HG02852 (cell line): ENCODE results near the gene PCSK7.
"Not testable (repeated sequence)": the region's sequence is repeated elsewhere in the genome, so short reads cannot be mapped to it uniquely, and the experiment has no call there.

Source experiments
- ATAC-seq: cut with Tn5 transposase; IDR thresholded peaks from one replicate; pipeline ENCODE4 v1.9.1; 2021; ENCODE audit warnings: mild to moderate bottlenecking, moderate library complexity; ENCODE audit not compliant: unreplicated experiment

Gene PCSK7

DNA sequence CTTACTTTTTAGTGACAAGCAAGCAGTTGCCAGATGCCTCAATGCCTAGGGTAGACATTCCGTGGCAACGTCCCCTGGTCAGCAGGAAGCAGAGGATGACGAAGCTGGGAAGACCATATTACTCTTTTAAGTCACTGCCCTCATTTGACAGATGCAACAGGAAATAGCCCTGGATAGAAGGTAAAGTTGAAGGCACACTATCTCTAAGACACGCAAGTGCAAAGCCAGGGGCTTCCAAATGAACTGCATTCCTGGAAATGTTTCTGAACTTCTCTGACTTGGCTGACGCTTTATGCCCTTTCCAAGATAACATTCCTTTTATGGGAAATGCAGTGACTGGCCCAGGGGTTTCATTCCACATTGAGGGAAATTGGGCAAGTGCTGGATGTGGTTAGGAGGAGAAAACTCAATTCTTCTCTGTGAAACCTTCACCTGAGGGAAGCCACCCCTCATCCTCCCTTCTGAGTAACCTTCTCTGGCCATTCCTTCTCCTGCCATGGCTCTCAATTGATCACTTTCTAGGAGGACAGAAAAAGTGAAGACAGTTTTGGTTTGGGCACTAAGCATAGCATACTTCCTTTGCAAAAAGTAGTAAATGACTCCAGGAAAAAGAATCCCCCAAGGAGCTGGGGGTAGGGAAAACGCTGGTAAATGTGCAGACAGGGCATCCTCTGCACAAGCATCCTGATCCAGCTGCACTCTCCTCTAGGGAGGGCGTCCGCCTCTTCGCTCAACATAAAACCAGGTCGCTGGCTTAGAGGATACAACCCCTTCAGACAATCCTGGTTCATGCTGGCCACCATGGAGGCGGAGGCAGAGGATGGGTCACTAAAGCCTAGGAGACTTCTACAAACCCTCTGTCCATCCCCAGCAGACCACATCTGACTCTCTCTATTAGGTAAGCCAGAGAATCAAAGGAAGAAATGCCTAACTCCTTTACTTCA is 14.5 kb downstream of the PCSK7 start:
- ATAC-seq: no peak

DNA sequence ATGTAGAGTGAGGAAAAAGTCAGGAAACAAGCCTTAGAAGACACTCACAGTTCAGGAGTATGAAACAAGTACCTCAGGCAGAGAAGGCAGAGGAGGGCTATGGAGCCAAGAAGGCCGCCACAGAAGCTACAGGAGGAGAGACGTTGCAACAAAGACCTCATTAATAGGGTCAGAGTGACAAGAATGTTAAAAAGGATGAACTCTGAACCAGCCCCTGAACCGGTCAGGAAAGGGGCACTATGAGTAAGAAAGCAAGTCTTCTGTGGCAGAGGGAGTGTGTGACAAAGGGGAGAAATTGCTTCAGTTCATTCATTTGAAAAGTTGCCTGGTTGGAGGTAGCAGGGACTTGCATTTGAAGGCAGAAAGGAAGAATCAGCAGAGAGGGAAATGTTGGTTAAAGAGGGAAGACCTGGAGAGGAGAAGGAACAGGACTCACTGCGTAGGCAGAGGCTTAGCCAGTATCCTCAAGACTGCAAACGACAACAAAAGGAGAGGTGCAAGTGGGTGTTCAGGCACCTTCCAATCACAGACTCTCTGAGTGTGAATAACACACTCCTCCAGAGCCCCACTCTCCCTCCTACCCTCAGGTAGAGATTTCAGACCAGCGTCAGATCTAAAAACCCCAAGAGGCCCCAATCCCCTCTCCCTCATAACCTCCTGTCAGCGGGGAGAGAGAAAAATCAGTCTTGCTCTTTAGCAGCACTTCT is 17.3 kb downstream of the PCSK7 start:
- ATAC-seq: no peak

DNA sequence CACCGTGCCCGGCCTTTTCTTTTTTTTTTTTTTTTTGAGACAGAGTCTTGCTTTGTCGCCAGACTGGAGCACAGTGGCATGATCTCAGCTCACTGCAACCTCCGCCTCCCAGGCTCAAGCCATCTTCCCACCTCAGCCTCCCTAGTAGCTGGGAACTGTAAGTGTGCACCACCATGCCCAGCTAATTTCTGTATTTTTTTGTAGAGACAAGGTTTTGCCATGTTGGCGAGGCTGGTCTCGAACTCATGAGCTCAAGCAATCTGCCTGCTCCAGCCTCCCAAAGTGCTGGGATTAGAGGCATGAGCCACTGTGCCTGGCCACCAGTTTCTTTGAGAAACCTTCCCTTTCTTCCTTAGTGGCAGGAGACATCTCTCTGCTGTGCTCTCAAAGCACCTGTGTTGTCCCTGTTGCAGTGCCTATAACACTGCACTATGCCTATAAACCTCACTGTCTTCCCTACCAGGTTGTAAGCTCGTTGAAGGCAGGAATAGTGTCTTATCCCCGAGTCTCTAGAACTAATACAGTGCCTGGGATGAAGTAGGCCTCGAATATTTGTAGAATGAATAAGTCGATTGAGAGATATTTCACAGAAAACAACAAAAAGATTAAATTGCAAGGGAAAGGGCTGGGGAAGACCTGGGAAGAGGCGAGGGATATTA is 19.0 kb downstream of the PCSK7 start:
- ATAC-seq: no peak

DNA sequence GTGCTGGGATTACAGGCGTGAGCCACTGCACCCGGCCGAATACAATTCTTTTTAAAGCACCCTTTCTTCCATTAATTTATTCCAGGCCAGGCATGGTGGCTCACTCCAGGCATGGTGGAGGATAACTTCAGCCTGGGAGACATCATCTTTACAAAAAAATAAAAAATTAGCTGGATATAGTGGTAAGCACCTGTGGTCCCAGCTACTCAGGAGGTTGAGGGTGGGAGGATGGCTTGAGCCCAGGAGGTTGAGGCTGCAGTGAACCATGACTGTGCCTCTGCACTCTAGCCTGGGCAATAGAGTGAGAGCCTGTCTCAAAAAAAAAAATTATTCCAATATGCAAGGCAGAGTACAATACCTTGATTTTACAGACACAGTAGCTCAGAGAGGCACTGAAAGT is 21.3 kb downstream of the PCSK7 start:
- no peak for ATAC-seq

DNA sequence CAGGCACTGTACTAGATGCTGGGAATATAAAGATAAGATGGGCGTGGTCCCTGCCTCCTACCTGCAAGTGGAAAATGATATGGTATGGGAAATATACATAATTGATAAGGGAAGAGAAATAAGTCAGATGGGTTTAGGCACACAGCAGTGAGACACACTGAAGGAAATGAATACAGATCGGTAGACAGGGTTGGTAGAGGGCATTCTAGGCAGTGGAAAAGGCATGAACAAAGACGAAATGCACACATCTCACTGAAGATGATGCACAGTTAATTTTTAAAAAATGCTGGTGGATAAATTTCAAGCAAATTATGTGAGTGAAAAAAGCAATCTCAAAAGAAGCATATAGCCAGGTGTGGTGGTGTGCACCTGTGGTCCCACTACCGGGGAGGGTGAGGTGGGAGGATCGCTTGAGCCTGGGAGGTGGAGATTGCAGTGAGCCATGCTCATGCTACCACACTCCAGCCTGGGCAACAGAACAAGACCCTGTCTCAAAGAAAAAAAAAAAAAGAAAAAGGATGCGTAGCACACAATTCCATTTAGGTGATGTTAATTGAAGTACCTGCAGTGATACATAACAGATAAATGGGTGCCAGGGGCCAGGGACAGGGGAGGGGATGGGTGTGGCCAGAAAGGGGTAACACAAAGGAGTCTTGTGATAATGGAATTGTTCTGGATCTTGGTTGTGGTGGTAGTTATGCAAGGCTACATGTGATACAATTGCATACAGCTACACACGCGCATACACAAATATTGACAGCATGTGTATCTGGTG is 22.3 kb downstream of the PCSK7 start:
- not testable (repeated sequence) for ATAC-seq

DNA sequence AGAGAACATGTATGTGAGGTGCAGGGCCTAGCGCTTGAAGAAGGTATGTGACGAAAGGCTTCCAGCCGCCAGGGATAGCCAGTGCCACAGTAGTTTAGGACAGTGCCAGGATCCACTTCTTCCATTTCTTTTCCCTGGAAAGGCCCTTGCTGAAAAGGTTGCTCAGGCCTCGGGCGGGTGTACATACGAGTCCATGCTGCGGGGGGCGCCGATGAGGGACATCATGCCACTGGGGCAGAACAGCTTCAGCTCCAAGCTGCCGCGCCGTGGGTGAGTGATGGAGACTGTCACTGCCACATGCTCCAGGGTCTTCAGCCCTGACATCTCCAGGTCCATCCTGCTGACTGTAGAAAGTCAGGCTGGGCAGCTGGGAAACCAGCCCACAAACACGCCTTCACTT is 23.2 kb downstream of the PCSK7 start:
- not testable (repeated sequence) for ATAC-seq

DNA sequence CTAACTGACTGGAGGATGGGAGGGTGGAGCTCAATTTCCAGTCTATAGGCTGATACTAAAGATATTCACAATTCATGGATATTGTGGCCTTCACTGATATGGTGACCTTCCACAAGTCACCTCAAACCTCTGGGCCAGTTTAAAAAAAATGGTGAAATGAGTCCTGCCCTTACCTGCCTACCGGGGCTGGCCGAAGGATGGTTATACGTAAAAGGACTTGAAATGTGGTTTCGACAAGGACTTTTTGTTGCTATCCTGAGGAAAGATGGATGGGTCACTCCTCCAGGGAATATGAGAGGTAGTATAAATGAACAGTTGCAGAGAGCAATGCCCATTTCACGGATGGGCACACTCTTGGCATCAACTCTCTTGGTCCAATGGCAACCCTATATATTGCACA is 24.4 kb downstream of the PCSK7 start:
- ATAC-seq: not testable (repeated sequence)

DNA sequence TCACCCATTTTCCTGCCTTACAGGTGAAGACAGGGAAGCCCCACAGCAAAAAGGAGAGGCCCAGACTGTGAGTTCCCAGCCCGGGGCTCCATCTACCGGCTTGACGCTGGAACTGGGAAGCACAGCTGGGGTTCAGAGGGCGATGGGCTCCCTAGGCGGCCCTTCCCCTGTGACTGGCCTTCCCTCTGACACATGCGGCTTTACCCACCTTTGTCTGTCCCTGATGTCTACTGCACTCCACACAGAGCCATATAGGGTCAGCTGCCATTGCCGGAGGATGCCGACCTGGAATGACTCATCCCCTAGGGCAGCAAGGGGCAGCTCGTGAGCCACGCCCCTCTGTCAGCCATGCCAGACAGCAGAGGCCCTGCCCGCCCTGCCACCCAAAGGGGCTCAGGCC is 25.0 kb downstream of the PCSK7 start:
- not testable (repeated sequence) for ATAC-seq

DNA sequence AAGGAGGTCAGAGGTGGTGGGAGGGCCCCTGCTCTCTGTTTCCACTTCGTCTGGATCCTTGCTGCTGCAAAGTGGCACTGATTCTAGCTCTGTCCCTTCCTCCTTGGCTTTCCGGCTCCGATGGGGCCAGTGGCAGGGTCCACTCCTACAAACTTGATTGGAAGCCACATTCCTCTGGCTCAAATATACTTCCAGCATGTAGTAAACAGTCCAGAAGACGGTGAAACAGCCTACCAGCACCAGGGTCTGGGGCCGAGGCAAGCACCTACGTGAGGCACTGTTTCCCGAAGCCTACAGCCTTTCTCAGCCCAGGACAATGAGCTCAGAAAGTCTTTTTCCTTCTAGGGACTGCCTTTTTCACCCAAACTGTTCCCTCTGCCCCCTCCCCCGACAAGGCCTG is 25.8 kb downstream of the PCSK7 start:
- not testable (repeated sequence) for ATAC-seq

DNA sequence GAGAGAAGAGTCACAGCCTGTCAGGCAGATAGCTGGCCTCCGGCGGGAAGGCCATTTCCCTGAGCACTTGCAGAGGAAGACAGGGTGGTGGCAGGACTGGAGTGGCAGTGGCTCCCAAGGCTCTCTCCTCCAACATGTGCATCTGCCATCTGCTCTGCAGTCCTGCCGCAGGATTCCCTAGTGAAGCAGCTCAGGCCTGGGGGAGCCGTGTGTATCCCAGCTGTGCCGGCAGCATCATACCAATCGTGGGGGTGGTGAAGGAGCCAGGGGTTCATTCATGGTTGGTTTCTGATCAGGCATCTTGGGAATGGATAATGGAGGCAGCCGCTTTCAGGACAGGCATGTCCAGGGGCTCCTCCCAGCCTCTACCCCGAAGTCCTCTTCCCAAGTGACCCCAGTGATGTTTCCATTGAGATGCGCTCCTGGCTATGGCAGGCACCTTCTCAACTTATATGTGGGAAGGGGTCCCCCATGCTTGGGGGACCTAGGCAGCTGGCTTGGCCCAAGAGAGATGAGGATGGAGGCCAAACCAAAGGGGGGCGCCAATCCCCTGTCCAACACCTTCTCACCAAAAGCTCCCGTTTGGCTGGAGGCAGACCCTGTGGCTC is 26.6 kb downstream of the PCSK7 start:
- ATAC-seq: no peak

DNA sequence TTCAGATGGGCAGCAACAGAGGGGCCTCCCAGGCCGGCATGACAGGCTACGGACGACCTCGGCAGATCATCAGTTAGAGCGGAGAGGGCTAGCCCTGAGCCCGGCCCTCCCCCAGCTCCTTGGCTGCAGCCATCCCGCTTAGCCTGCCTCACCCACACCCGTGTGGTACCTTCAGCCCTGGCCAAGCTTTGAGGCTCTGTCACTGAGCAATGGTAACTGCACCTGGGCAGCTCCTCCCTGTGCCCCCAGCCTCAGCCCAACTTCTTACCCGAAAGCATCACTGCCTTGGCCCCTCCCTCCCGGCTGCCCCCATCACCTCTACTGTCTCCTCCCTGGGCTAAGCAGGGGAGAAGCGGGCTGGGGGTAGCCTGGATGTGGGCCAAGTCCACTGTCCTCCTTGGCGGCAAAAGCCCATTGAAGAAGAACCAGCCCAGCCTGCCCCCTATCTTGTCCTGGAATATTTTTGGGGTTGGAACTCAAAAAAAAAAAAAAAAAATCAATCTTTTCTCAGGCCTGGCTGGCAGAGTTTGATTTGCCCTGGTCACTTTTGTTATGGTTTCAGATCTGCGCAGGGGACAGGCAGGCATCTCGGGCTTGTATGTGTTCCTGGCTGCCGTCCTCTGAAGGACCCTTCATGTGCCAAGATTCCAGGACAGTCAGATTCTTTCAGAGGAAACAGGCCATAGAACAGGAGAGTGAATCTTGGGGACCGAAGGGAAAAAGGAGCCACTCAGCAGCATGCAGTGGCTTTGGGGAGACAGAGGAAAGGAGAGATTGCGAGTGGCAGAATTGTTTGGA is 27.4 kb downstream of the PCSK7 start:
- ATAC-seq: no peak

DNA sequence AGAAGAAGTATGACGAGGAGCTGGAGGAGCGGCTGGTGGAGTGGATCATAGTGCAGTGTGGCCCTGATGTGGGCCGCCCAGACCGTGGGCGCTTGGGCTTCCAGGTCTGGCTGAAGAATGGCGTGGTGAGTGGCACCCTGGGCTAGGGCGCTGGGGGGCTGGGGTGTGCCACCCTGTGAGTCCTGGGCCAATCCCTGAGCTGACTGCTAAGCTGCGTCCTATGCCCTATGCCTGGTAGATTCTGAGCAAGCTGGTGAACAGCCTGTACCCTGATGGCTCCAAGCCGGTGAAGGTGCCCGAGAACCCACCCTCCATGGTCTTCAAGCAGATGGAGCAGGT is 28.8 kb downstream of the PCSK7 start:
- ATAC-seq: no peak

DNA sequence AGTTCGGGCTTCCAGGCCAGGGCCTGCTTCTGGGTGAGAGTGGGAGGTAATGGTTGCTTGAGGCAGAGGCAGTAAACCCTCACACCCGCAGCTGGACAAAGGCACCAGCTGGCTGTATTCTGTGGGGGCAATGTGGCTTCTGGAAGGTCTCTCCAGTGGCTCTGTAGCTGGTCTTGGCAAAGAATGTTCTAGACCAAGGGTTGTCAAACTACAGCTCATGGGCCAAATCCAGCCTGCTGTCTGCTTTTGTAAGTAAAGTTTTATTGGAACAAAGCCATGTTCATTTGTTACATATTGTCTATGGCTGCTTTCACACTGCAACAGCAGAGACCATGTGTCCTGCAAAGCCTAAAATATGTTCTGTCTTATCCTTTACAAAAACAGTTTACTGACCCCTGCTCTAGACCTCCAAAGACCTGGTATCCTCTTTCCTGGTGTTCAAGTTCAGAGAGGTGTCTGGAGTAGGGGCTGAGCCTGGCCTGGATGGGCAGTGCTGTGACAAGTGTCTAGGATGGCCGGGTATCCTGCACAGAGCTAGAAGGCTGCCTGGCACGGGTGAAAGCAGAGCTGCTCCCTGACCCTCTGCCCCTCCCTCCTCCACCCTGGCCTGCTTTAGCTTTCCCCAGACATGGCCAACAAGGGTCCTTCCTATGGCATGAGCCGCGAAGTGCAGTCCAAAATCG is 29.3 kb downstream of the PCSK7 start:
- ATAC-seq: no peak

DNA sequence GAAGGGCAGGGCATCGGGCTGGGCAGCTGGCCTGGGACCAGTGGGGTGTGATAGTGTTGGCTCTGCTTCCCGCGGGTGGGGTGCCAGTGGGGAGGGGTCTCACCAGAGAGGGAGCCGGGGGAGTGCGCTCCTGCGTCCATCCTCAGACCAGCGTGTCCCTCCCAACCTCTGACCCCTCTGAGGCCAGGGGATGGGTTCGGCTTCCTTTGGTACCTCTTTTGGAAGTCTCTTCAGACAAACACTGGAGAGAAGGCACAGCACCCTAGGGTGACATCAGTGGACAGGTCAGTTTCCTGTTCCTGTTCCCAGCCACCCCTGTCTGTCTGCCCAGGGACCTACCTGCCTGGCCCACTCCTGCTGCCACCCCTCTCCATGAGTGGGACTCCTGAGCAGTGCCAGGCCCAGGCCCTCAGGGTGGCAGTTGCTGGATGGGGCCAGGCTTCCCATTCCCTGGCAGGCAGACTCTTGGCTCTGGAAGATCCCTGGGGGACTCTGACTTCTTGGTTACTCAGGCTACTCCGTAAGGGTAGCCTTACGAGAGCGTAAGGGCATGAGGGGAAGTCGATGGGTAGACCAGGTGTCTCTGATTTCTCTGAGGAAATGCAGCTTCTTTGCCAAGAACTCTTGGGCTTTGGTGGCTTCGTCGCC is 30.1 kb downstream of the PCSK7 start:
- ATAC-seq: no peak

DNA sequence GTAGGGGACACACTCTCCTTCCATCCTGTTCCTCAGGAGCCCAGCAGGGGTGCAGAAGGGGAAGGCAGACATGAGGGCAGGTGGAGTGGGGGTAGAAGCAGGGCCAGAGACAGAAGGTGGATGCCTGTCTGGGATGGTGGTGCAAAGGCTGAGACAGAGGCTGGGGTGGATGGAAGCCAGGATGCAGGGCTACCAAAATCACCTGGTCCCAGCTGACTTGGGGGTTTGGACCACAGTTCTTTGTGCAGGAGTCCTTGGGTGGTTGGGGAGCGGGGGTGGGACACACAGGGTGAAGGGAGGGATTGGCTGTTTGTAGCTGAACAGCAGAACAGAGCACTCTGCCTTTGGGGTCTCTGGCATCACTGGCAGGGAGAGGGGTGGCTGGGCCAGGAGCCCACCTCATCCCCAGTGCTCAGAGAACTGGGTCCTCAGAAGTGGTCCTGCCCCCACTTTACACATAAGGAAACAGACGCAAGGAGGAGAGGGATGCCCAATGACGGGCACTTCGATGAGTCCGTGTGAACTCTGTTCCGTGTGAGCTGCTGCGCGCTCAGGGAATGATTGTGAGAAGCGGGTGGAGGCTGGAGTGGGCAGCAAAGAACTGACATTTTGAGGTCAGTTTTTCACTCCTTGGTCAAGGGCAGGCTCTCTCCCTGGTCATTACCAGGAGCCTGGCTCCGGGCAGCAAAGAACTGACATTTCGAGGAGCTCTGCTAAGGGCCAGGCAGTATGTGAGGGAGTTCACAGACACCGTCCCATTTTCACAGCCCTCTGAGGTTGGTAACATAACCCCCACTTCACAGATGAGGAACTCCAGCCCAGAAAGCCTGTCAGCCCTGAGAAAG is 30.8 kb downstream of the PCSK7 start:
- ATAC-seq: no peak

DNA sequence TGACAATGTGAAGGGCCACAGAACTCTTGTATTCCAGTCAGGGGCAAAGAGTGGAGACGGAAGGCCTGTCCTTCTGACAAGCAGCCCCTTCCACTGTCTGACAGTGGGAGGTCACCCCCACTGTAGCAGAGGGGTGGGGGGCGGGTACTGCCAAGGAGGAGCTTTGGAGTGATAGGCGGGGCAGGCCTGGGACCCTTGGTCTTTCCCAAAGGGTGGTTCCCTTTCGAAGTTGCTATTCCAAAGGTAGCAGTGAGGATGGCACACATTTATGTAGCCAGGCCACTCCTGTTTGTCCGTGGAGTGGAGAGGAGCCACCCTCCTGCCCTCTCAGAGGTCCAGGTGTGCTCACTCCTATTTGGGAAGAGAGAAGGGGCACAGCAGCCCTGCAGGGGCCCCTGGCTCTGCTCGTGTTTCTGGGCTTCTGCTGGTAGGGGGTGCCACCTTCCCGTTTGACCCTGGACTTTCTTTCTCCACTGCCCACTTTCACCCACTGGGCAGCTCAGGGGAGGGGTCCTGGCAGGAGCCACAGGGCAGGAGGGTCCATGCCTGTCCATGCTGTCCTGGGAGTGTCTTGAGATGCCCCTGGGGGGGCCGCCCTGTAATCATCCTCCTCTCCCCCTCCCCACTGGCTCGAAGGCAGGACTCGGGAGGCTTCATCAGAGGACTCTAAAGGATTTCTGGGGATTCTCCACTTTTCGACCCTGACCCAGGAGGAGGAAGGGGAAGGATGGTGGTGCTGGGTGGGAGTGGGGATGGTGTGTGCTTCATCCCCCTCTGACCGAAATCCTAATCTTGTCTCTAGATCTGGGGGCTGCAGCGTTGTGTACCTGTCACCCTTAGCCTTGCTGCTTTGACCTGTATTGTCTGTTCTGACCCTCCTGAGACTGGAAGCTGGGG is 31.7 kb downstream of the PCSK7 start:
- ATAC-seq: no peak
